HG02973 (cell line): Measurements from ENCODE around the gene MFSD6L.

Source experiments
- ATAC-seq: cut with Tn5 transposase; IDR thresholded peaks from one replicate; pipeline ENCODE4 v1.9.1; 2021; ENCODE audit warnings: moderate library complexity; ENCODE audit not compliant: unreplicated experiment

The MFSD6L gene

GRCh38 chr17:8794636-8795035 lies 4.5 kb downstream of the MFSD6L start:
- ATAC-seq: no peak

- no peak for ATAC-seq
Observed at GRCh38 chr17:8793649-8794048, 5.5 kb downstream of the MFSD6L start.

- ATAC-seq: no peak
Observed at GRCh38 chr17:8792646-8793045, 6.5 kb downstream of the MFSD6L start.

- no peak for ATAC-seq
Observed at GRCh38 chr17:8791910-8792270, 7.3 kb downstream of the MFSD6L start.

GRCh38 chr17:8791248-8791909 lies 7.8 kb downstream of the MFSD6L start:
- ATAC-seq: no peak

GRCh38 chr17:8789743-8790142 lies 9.4 kb downstream of the MFSD6L start:
- no peak for ATAC-seq

GRCh38 chr17:8788998-8789397 lies 10.2 kb downstream of the MFSD6L start:
- ATAC-seq: no peak

- ATAC-seq: no peak
Observed at GRCh38 chr17:8785547-8786413, 13.4 kb downstream of the MFSD6L start.

- ATAC-seq: no peak
Observed at GRCh38 chr17:8782176-8782575, 17.0 kb downstream of the MFSD6L start.

- no peak for ATAC-seq
Observed at GRCh38 chr17:8781776-8782175, 17.4 kb downstream of the MFSD6L start.

- no peak for ATAC-seq
Observed at GRCh38 chr17:8776881-8777280, 22.3 kb downstream of the MFSD6L start.

GRCh38 chr17:8776248-8776647 lies 22.9 kb downstream of the MFSD6L start:
- no peak for ATAC-seq

GRCh38 chr17:8766731-8767130 lies 32.4 kb downstream of the MFSD6L start:
- ATAC-seq: no peak

- ATAC-seq: no peak
Observed at GRCh38 chr17:8762012-8762411, 37.2 kb downstream of the MFSD6L start.

- no peak for ATAC-seq
Observed at GRCh38 chr17:8758137-8758596, 41.0 kb downstream of the MFSD6L start, which contains the start of gene SPDYE4. SPDYE4 (minus strand) TSS chr17:8758546; CDS start chr17:8758382, 164 bp downstream.

- no peak for ATAC-seq
Observed at GRCh38 chr17:8757189-8757588, 42.0 kb downstream of the MFSD6L start.

GRCh38 chr17:8755590-8756255 lies 43.4 kb downstream of the MFSD6L start:
- no peak for ATAC-seq

GRCh38 chr17:8754890-8755289 lies 44.3 kb downstream of the MFSD6L start:
- no peak for ATAC-seq

- no peak for ATAC-seq
Observed at GRCh38 chr17:8753976-8754440, 45.2 kb downstream of the MFSD6L start.

- ATAC-seq: no peak
Observed at GRCh38 chr17:8753136-8753975, 45.8 kb downstream of the MFSD6L start.

GRCh38 chr17:8749616-8750015 lies 49.5 kb downstream of the MFSD6L start:
- no peak for ATAC-seq
